HCEC 1CT (cell line): Measurements from ENCODE around the gene BTC.
"Not testable (repeated sequence)": the region's sequence is repeated elsewhere in the genome, so short reads cannot be mapped to it uniquely, and the experiment has no call there.

Experiments
- DNase-seq: peaks from one replicate; pipeline ENCODE4 v3.0.0-alpha.2; 2017

The BTC gene

DNA sequence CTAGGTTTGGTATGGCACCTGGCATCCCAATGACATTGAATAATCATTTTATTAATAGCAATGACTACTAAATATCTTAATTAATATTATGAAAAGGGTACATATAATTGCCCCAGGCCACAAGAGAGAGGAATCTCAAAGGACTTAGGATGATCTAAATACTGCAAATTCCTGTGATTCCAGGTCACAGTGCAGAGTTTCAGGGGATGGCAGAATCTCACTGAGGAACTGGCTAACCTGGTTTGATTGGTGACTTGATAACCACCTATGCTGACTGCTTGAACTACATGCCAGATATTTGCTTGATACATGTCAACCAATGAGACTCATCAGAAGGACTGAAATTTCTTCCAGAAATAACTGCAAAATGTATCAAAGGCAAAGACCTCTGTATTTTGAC lies 37.2 kb downstream of the BTC start:
- DNase-seq = no peak

DNA sequence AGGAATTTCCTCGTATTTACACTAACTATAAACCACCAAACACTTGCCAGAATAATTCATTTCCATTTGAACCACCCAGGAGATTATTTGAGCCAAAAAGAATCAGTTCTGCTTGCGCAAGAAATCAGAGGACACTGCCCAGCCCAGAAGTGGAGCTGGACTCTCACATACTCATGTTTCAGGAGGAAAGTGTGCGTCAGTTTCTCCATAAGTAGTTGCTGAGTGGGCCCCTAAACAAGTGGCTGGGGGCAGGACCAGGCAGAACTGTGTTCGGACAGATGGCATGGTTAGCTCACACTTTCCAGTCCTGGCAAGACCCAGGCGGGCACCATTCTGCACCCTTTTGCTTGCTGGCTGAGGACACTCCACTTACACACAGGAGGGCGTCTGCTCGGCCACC lies 38.8 kb downstream of the BTC start:
- no peak for DNase-seq

GRCh38 chr4:74754218-74754617 lies 40.1 kb downstream of the BTC start:
- DNase-seq = no peak

DNA sequence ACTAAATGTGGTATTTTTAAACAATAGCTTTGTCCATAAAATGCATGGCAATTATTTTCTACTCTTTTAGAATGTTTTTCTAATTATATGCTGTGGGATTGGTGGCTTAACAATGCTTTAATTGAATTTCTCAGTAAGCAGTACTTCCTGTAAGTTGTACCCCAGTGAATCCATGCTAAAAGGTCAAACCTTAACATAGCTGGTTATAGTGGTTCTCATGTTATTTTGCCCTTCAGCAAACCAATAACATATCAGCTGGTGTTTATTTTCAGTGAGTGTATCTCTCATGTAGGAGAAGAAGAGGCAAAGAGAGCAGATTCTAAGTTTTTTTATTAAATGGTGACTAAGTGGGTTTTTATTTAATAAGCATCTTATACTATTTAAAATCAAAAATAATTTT lies 41.5 kb downstream of the BTC start:
- DNase-seq = no peak

GRCh38 chr4:74751856-74752255 lies 42.5 kb downstream of the BTC start:
- no peak for DNase-seq

DNA sequence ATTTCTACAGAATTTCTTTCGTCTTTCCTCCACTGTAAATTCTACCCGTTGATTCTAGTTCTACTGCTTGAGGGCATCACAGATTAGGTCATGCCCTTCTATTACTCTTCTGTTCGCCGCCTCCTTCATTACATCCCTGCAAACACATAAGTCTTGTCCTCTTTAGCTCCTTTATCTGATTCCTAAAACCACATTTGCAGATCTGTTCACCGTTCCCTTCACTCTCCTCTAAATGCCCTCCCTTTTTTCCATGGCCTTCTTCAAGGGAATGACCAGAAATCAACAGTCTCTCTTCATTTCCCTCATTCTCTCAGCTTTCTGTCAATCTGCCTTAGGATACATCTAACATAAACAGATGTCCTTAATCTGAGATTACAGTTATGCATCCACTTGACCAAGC lies 43.1 kb downstream of the BTC start:
- DNase-seq = no peak

GRCh38 chr4:74742185-74742584 lies 52.1 kb downstream of the BTC start:
- no peak for DNase-seq

GRCh38 chr4:74738464-74739143 lies 55.7 kb downstream of the BTC start:
- DNase-seq = peak; percentile 49

DNA sequence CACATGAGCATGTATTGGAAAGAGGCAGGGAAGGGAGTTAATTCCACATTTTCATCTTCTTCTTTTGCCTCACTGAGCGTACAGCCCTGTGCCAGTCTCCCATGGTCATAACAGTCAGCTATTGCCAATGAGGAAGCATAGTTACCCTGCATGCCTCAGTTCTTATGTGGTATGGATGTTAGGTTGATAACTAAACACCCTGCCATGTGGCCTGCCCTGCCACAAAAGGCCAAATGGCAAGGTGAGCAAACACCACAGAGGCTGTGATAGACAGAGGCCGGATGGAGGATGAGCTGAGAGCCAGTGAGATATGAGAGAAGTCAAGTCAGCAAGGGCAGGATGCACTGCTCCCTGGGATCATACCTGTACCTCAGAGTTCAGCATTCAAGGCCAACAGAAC lies 59.3 kb downstream of the BTC start:
- no peak for DNase-seq

DNA sequence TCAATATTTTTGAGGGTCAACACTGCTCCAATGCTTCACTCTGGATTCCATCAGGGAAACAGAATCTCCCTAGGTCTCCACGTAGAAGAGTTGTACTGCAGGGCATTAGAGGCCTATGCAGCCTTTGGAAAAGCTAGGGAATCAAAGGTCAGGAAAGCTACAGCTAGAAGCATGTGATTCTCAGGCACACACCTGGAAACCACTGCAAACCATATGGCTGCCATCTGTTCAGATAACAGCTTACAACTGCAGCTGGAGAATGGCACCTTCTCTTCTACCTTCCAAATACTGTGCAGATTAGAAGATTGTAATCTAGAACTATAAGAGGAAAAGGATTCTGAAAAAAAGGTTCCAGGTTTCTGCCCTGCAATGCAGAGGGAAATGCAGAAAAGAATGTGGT lies 60.6 kb downstream of the BTC start:
- DNase-seq = no peak

DNA sequence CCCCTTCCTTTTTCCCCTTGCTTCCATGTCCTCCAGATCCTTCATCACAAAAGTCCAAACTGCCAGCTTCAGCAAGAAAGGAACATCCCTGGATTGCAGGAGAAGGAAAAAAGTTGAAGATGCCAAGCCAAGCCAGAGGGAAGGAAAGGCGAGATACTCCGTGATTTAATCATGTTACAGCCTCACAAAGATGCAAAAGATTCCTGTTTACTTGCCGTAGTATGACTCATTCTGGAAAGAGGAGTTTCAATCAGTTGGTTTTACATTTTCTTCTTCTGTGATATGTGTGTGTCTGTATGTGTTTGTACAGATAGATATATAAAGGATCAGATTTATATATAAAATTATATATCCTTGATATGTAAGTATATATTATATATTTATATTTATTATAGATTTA lies 69.3 kb downstream of the BTC start:
- DNase-seq = no peak

GRCh38 chr4:74716436-74716765 lies 77.9 kb downstream of the BTC start:
- DNase-seq = no peak

- DNase-seq = no peak
Measured at GRCh38 chr4:74715706-74716435, 78.5 kb downstream of the BTC start.

DNA sequence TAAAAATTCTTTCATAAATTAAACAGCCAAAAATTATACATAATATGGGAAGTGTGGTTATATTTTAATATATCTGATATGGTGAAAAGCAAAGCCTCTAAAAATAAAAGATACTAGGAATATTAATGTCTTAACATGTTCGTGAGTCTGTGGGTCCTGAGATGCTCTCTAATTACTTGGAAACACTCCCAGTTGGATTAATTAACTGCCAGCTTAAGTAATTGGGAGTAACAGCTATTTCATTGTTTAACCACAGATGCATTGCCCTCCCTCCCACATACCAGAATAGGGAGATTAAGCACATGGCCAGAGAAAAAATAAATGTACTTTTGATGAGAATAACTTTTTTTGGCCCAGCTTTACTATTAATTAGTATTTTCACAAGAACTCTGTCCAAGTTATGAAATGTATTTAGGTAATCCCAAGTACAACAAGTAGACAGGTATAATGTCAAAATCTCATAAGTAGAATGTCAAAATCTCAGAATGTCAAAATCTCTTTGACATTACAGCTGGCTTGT lies 79.7 kb downstream of the BTC start:
- no peak for DNase-seq

- not testable (repeated sequence) for DNase-seq
Measured at GRCh38 chr4:74708135-74708534, 86.2 kb downstream of the BTC start.
